GM20000 (cell line): ENCODE measurements around the gene RADIL.
A peak's percentile ranks its signal among the peaks of the same experiment; 100 is the strongest.

Source experiments
- DNase-seq: peaks from one replicate; pipeline ENCODE4 v3.0.0; 2012; ENCODE audit warnings: low spot score
- TF ChIP-seq, protein P1 (sequence below): IDR thresholded peaks from 2 replicates; pipeline ENCODE4 v1.5.1; 2012; ENCODE audit warnings: mild to moderate bottlenecking, control low read depth; ENCODE audit errors: extremely low read depth, missing control alignments

RADIL gene

DNA sequence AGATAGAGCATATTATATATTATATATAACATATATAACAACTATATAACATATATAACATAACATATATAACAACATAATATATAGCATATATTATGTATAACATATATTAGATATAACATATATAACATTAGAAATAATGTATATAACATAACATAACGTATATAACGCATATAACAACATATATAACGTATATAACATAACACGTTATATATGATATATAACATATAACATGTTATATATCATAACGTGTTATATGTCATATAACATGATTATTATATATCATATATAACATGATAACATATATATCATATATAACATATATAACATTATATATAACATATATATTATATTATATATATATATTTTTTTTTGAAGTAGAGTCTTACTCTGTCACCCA is 104.4 kb downstream of the RADIL start:
- TF ChIP-seq, protein P1, sequence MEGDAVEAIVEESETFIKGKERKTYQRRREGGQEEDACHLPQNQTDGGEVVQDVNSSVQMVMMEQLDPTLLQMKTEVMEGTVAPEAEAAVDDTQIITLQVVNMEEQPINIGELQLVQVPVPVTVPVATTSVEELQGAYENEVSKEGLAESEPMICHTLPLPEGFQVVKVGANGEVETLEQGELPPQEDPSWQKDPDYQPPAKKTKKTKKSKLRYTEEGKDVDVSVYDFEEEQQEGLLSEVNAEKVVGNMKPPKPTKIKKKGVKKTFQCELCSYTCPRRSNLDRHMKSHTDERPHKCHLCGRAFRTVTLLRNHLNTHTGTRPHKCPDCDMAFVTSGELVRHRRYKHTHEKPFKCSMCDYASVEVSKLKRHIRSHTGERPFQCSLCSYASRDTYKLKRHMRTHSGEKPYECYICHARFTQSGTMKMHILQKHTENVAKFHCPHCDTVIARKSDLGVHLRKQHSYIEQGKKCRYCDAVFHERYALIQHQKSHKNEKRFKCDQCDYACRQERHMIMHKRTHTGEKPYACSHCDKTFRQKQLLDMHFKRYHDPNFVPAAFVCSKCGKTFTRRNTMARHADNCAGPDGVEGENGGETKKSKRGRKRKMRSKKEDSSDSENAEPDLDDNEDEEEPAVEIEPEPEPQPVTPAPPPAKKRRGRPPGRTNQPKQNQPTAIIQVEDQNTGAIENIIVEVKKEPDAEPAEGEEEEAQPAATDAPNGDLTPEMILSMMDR, result no peak
- no peak for DNase-seq

GRCh38 chr7:4775848-4776623 is 107.5 kb downstream of the RADIL start:
- DNase-seq, result no peak
- TF ChIP-seq, protein P1, result no peak

DNA sequence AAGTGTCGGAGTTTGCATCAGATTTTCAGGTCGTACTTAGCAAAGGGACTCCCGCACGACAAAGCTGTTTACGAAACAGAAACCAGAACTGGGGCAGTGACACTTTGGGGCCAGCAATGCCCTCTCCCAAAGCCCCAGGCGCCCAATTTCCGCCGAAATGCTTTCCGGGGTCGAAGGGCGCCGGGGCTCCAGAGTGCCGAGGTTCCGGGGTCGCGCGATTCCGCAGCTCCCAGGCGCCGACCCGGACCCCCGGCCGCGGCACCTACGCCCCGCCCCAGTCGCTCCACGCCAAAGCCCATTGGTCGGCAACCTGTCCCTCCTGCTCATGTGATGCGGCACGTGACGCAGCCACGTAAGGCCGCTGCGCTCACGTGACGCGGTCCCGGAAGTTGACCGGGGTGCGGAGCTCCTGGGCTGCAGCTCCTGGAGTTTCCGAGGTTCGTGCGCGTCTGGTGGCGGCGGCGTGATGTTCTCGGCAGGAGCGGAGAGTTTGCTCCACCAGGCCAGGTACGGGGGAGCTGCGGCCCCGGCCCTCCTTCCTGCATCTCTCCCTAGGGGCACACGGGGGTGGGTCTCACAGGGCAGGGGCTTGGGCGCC is 108.2 kb downstream of the RADIL start, which contains the start of gene AP5Z1:
Gene AP5Z1, plus strand, starts transcription at position 374 of the 598 bp plus-strand sequence. Its CDS starts 93 bp downstream, at position 467.
- TF ChIP-seq, protein P1, result no peak

DNA sequence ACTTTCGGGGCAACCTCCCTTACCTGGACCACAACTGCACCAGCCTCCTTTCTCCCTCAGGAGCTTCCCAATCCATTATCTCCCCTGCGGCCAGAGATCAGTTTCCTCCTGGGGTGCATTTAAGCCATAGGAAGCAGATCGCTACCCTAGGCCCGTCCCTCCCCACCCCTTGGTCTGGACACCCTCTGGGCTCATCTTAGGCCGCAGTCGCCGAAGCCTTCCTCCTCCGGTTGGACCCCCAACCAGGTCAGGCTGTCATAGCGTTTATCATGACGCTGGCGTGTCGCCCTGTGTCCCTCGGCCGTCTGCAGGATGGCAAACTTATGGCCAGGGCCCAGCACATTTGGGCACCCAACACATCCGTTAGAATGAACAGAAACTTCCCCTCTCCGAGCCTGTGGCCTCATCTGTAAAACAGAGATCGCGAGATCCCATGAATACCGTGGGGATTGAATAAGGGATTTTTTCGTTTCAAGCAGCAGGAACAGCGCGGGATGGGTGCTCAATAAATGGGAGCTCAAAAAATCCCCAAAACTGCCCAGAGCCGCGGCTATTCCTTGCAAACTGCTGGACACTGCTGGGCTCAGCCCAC is 108.8 kb downstream of the RADIL start:
- TF ChIP-seq, protein P1, result no peak

More for the DNA sequence above, 108.2 kb downstream of the RADIL start, which contains the start of gene AP5Z1:
- peak; percentile 99 for DNase-seq

DNA sequence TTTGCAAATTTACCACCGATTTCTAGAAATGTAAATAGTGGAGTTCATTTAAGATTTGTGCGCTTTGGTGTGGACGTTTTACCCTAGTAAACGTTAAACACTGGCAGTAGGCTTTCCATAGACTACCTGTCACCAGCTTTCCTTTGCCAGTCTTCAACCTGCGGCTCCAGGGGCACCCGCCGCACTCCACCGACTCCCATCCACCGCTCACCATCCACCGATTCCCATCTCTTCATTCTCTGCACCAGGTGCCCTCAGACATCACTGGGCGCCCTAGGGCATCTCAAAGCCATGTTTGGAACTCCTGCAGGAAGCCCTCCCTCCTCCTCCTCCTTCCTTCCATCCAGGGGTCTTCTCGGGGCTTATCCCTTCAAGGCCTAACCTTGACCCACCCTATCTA is 109.5 kb downstream of the RADIL start:
- no peak for DNase-seq
- TF ChIP-seq, protein P1, result no peak

More for the DNA sequence above, 108.8 kb downstream of the RADIL start:
- DNase-seq, result no peak

DNA sequence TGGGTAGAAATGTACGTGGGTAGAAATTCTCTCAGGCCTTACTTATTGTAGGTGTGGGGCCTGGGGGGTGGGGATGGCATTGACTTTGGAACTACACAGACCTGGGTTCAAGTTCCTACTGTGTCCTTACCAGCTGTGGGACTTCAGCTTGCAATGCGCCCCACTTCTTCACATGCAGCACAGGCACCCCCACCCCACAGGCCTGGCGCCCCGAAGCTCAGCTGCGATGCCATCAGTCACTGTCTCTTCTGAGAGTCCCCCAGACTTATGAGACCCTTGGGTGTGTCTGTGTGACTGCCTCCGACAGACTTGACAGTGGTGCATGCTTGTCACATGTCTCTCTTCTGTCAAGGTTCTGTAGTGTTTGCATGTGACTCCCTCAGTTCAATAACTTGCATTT is 111.2 kb downstream of the RADIL start:
- DNase-seq, result no peak
- TF ChIP-seq, protein P1, result no peak

DNA sequence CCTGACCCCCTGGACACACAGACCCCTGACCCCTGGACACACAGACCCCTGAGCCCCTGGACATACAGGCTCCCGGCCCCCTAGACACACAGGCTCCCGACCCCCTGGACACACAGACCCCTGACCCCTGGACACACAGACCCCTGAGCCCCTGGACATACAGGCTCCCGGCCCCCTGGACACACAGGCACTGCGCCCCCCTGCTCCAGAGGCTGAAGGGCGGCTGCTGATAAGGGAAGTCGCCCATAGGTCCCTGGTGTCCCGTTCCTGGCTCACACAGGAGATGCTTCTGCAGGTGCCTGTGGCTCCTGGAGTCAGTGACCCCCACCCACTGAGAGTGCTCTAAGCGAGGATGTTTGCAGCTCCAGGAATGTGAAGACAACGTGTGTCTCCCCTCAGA is 111.8 kb downstream of the RADIL start:
- DNase-seq, result no peak
- TF ChIP-seq, protein P1, result no peak
